Karpas-422 (cell line): Measurements from ENCODE around the gene JAZF1. TPM values are rescaled to one million over a fixed set of nuclear protein-coding genes. Genes with fewer than 3 reads are reported as not detected.

Experiments
- DNase-seq: peaks from one replicate; pipeline ENCODE4 v3.0.0-alpha.2; 2015
- H2AFZ ChIP-seq: fragments of 200-600 bp; sonication (generic); 2 replicates; pipeline ENCODE4 v1.6.1; 2014; ENCODE audit warnings: antibody characterized with exemption, low read length, mixed read lengths
- H3K27ac ChIP-seq: fragments of 200-600 bp; sonication (generic); 2 replicates; pipeline ENCODE4 v1.5.1; 2014; ENCODE audit warnings: mild to moderate bottlenecking, low read length, moderate library complexity
- H3K27me3 ChIP-seq: fragments of 200-600 bp; sonication (generic); 2 replicates; pipeline ENCODE4 v1.6.1; 2014; ENCODE audit warnings: low read length, mixed read lengths
- H3K36me3 ChIP-seq: fragments of 200-600 bp; sonication (generic); 2 replicates; pipeline ENCODE4 v1.6.1; 2014; ENCODE audit warnings: low read length, mixed read lengths; ENCODE audit not compliant: insufficient read depth
- H3K4me1 ChIP-seq: fragments of 200-600 bp; sonication (generic); 2 replicates; pipeline ENCODE4 v1.6.1; 2014; ENCODE audit warnings: mild to moderate bottlenecking, low read length, mixed read lengths
- H3K4me2 ChIP-seq: fragments of 200-600 bp; sonication (generic); 2 replicates; pipeline ENCODE4 v1.6.1; 2014; ENCODE audit warnings: low read length, low read depth, mild to moderate bottlenecking; ENCODE audit not compliant: poor library complexity, severe bottlenecking
- H3K4me3 ChIP-seq: fragments of 200-600 bp; sonication (generic); 2 replicates; pipeline ENCODE4 v1.5.1; 2014; ENCODE audit warnings: mild to moderate bottlenecking, antibody characterized with exemption, low read length, mixed read lengths
- H3K79me2 ChIP-seq: fragments of 200-600 bp; sonication (generic); 2 replicates; pipeline ENCODE4 v1.6.1; 2014; ENCODE audit warnings: mild to moderate bottlenecking, low read length, mixed read lengths
- H3K9ac ChIP-seq: fragments of 200-600 bp; sonication (generic); 2 replicates; pipeline ENCODE4 v1.6.0; 2014; ENCODE audit warnings: low read length
- H3K9me2 ChIP-seq: fragments of 200-600 bp; sonication (generic), shearing (Covaris generic); replicated peaks from 2 replicates; pipeline ENCODE4 v1.6.0; 2014; ENCODE audit warnings: mild to moderate bottlenecking, low read length, moderate library complexity; ENCODE audit not compliant: insufficient read depth
- H3K9me3 ChIP-seq: fragments of 300-700, 200-600 bp; sonication (generic); 2 replicates; pipeline ENCODE4 v1.6.1; 2014; ENCODE audit warnings: low read length, mixed read lengths
- H4K20me1 ChIP-seq: fragments of 200-600 bp; sonication (generic); 2 replicates; pipeline ENCODE4 v1.6.1; 2014; ENCODE audit warnings: mild to moderate bottlenecking, antibody characterized with exemption, low read length, low read depth; ENCODE audit not compliant: insufficient read depth
- total RNA-seq: library from RNA; depleted of rRNA; stranded (reverse); fragments of >200 nt; shearing (Covaris generic); gene quantifications from 2 replicates; pipeline ENCODE4 v1.2.3, GENCODE V29; 2014; ENCODE audit warnings: low replicate concordance

Gene JAZF1
- total RNA-seq, 1 experiment from 2014 or later = 4.2 TPM

DNA sequence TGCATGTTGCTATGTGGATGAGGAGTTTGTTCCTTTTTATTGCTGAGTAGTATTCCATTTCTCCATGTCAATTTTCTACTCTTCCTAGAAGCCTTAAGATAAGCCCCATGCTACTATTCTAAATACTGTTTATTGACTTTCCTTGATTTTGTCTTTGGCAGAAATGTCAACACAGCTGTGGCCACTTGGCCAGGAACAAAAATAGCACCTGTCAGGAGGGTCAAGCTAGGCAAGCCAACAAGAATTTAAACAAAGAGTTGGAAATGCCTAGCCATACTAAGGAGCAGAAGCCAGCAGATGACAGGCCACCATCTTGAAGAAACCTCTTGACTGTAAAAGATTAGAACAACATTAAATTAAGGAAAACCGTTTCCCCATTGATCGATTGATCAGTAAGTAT lies 34.7 kb downstream of the JAZF1 start:
- H3K4me1 ChIP-seq = no peaks in the 10 kb centered on the region
- H3K4me3 ChIP-seq = no peak overlapping the region
- H4K20me1 ChIP-seq = no peaks in the 10 kb centered on the region

DNA sequence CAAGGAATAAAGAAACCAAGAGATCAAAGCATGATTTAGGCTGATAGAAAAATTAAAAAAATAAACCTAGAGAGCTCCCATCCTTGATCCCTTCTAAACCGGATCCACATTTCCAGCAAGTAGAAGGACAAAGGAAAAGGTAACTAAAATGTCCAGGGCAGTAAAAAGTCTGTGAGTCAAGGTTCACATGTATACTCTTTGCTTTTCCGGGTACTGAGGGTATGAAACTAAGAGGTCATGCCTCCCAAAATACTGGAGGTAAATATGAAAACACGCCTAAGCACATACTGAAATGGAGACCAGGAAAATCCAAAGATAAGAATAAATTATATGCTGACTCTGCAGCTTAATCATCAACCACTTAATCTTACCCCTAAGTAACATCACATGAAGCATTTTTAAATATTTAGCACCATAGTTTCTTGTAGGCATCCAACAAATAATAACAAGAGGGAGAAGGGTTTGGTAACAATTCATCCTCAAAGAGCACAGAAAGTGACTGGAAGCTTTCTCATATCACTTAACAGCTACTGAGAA lies 35.4 kb downstream of the JAZF1 start:
- Histone ChIP-seq H3K4me2 (no peak overlapping the region), H3K79me2 (no peaks in the 10 kb centered on the region), H4K20me1 (no peaks in the 10 kb centered on the region), H3K9me2 (no peaks in the 10 kb centered on the region), H2AFZ (no peak overlapping the region), H3K4me3 (no peak overlapping the region), H3K27me3 (no peaks in the 10 kb centered on the region), H3K9ac (no peak overlapping the region), H3K36me3 (no peaks in the 10 kb centered on the region), H3K9me3 (no peaks in the 10 kb centered on the region), H3K27ac (no peak overlapping the region), H3K4me1 (no peaks in the 10 kb centered on the region)
- no peak for DNase-seq

More for the DNA sequence above, 34.7 kb downstream of the JAZF1 start:
- no peaks in the 10 kb centered on the region for H3K9me3 ChIP-seq
- H3K9me2 ChIP-seq = no peaks in the 10 kb centered on the region
- no peaks in the 10 kb centered on the region for H3K36me3 ChIP-seq
- no peaks in the 10 kb centered on the region for H3K79me2 ChIP-seq
- H3K27ac ChIP-seq = no peak overlapping the region
- no peak overlapping the region for H3K4me2 ChIP-seq
- DNase-seq = no peak
- no peaks in the 10 kb centered on the region for H3K27me3 ChIP-seq
- no peak overlapping the region for H3K9ac ChIP-seq
- no peak overlapping the region for H2AFZ ChIP-seq

DNA sequence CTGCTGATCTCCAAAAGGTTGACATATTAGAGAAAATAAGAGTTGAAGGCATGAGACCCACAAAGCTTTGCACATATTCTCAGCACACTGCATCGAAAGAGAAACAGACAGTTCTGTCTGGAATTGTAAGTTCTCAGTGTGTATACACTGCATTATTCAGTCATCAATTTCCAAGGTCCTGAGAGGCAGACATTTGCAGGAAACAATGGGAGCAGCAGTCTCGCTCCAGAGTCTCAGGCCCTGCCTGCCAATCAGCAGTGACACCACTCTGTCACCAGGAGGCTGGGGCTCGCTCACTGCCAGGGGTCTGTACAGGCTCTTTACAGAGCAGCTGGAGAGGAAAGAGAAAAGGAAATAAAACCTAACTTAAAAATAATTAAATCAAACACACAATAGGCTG lies 36.3 kb downstream of the JAZF1 start:
- no peak overlapping the region for H3K9ac ChIP-seq
- H3K9me2 ChIP-seq = no peaks in the 10 kb centered on the region
- no peak overlapping the region for H2AFZ ChIP-seq
- H3K4me2 ChIP-seq = no peak overlapping the region
- no peak overlapping the region for H3K4me3 ChIP-seq
- no peak overlapping the region for H3K27ac ChIP-seq
- H3K36me3 ChIP-seq = no peaks in the 10 kb centered on the region
- no peaks in the 10 kb centered on the region for H4K20me1 ChIP-seq
- no peaks in the 10 kb centered on the region for H3K9me3 ChIP-seq
- no peaks in the 10 kb centered on the region for H3K79me2 ChIP-seq
- no peaks in the 10 kb centered on the region for H3K4me1 ChIP-seq
- H3K27me3 ChIP-seq = no peaks in the 10 kb centered on the region
- DNase-seq = no peak

DNA sequence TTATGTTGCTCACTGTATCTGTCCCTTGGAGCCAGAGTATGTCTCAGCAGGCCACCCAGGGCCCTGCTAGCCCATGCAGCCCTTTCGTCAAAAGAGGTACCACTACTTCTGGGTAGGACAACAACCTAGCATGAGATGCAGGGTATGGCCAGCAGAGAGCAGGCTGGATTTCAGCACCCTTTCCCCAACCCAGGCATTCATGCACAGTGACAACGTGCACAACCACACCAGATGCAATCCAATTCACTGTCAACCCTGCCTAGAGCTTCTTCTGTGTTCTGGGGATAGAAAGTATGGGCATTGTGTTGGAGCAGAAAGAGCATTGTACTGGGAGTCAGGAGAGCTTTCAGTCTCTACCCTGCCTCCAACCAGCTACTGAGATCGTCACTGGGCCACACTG lies 37.9 kb downstream of the JAZF1 start:
- H3K27me3 ChIP-seq = no peaks in the 10 kb centered on the region
- H2AFZ ChIP-seq = no peak overlapping the region
- no peaks in the 10 kb centered on the region for H3K4me1 ChIP-seq
- DNase-seq = peak; percentile 64
- H3K9me3 ChIP-seq = no peaks in the 10 kb centered on the region
- H3K79me2 ChIP-seq = no peaks in the 10 kb centered on the region
- no peak overlapping the region for H3K27ac ChIP-seq
- no peak overlapping the region for H3K4me3 ChIP-seq
- no peaks in the 10 kb centered on the region for H3K36me3 ChIP-seq
- H3K9me2 ChIP-seq = no peaks in the 10 kb centered on the region
- no peak overlapping the region for H3K9ac ChIP-seq
- H3K4me2 ChIP-seq = no peak overlapping the region
- no peaks in the 10 kb centered on the region for H4K20me1 ChIP-seq

DNA sequence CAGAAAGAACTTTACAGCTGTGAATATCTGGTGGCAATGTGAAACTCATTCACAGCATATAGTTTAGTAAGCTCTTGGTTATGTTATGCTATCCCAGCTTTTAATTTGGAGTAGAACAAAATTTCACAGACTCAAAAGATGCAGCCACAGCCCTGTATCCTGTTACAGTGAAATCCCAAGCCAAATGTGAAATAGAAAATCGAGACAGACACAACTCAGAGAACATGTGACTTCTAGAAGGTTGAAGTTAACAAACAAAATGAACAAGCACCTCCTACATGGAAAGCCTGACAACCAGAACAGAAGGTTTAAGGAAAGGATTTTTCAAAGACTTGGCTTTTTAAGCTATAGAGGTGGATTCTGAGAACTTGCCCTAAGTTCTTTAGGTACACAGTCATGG lies 39.6 kb downstream of the JAZF1 start:
- Histone ChIP-seq H2AFZ (no peak overlapping the region), H3K9me3 (no peaks in the 10 kb centered on the region), H3K4me3 (no peak overlapping the region), H3K9ac (no peak overlapping the region), H3K4me1 (no peaks in the 10 kb centered on the region), H3K9me2 (no peaks in the 10 kb centered on the region), H3K36me3 (no peaks in the 10 kb centered on the region), H3K4me2 (no peak overlapping the region), H3K27ac (no peak overlapping the region), H3K79me2 (no peaks in the 10 kb centered on the region), H4K20me1 (no peaks in the 10 kb centered on the region), H3K27me3 (no peaks in the 10 kb centered on the region)
- DNase-seq = no peak

DNA sequence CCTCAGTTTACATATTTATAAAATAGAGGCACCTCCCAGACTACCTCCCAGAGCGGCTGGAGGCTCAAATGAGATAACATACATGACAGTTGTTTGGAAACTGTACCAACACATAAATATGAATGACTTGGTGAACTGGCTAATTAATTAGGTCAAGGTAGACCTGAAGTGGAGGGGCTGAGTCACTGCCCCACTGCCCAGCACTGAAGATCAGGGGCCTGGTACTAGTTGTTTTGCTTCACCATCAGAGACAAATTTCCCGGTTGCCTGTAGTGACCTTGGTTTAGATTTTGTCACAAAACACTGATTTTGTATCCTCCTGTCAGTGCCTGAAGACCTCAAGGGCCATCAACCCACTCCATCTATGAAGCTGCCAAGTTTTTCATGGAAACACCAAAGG lies 41.8 kb downstream of the JAZF1 start:
- Histone ChIP-seq H3K9ac (no peak overlapping the region), H3K27me3 (no peaks in the 10 kb centered on the region), H3K4me1 (no peaks in the 10 kb centered on the region), H3K79me2 (no peaks in the 10 kb centered on the region), H3K36me3 (no peaks in the 10 kb centered on the region), H3K4me2 (no peak overlapping the region), H3K4me3 (no peak overlapping the region), H2AFZ (no peak overlapping the region), H3K9me3 (no peaks in the 10 kb centered on the region), H4K20me1 (no peaks in the 10 kb centered on the region), H3K9me2 (no peaks in the 10 kb centered on the region), H3K27ac (no peak overlapping the region)
- DNase-seq = no peak

DNA sequence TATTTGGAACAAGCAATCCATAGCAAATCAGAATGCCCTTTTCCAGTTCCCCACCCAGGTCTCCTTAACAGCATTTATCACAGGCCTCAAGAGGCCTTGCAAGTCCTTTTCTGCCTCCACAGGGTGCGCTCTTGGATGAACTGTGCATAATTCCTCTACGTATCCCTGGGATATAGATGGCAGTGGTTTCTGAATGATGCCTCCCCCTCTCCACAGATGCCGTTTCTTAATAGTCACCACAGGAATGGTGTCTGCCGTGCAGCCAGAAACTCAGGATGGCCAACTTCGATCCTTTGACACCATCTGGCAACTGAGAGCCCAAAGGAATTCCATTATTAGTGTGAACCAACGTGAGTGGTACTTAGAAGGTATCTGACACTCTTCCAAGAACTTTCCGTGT lies 43.1 kb downstream of the JAZF1 start:
- no peaks in the 10 kb centered on the region for H3K79me2 ChIP-seq
- no peak for DNase-seq
- no peak overlapping the region for H2AFZ ChIP-seq
- no peaks in the 10 kb centered on the region for H3K36me3 ChIP-seq
- H3K9ac ChIP-seq = no peak overlapping the region
- H3K9me3 ChIP-seq = no peaks in the 10 kb centered on the region
- no peak overlapping the region for H3K4me2 ChIP-seq
- no peaks in the 10 kb centered on the region for H4K20me1 ChIP-seq
- no peak overlapping the region for H3K27ac ChIP-seq
- H3K9me2 ChIP-seq = no peaks in the 10 kb centered on the region
- H3K4me1 ChIP-seq = no peaks in the 10 kb centered on the region
- no peaks in the 10 kb centered on the region for H3K27me3 ChIP-seq
- no peak overlapping the region for H3K4me3 ChIP-seq

DNA sequence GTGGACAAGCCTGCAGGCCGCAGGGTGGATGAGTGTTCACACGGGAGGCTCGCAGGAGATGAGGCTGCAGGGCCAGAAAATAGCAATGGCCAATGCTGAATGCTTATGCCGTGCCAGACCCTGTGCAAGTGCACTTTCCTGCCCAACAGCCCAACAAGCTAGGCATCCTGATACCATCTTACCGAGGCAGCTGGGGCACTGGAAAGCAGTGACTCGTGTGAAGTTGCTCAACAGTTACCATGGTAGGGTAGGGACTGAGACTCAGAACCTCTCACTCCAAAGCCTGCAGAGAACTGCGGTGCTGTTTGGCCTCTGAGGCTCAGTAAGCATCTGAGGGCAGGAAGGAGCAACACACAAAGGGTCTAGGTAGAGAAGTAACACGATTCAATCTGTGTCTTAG lies 43.7 kb downstream of the JAZF1 start:
- DNase-seq = no peak
- H3K27ac ChIP-seq = no peak overlapping the region
- no peak overlapping the region for H3K9ac ChIP-seq
- no peaks in the 10 kb centered on the region for H3K36me3 ChIP-seq
- H3K9me2 ChIP-seq = no peaks in the 10 kb centered on the region
- H2AFZ ChIP-seq = no peak overlapping the region
- no peaks in the 10 kb centered on the region for H3K27me3 ChIP-seq
- no peak overlapping the region for H3K4me2 ChIP-seq
- H3K79me2 ChIP-seq = no peaks in the 10 kb centered on the region
- no peak overlapping the region for H3K4me3 ChIP-seq
- H3K4me1 ChIP-seq = no peaks in the 10 kb centered on the region
- no peaks in the 10 kb centered on the region for H4K20me1 ChIP-seq
- no peaks in the 10 kb centered on the region for H3K9me3 ChIP-seq

DNA sequence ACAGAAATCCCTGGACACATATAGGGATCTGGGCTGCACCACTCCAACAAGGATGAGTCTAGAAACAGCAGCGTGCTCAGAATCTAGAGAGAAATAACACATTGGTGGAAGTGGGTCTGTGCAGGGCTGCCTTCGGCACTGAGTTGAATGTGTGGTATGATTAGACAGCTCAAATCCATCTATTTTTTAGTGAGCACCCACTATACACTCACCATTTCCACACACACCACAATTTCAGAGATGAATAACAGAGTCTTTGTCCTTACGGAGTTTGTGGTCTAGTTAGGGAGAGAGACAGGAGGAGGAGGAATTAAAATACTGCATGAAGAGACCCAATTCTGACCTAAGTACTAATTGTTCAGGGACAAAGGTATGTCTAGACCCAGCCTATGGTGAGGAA lies 44.2 kb downstream of the JAZF1 start:
- no peaks in the 10 kb centered on the region for H3K9me3 ChIP-seq
- no peak overlapping the region for H3K27ac ChIP-seq
- no peaks in the 10 kb centered on the region for H3K27me3 ChIP-seq
- no peak overlapping the region for H3K4me2 ChIP-seq
- no peak overlapping the region for H2AFZ ChIP-seq
- no peak overlapping the region for H3K9ac ChIP-seq
- no peak for DNase-seq
- H3K4me1 ChIP-seq = no peaks in the 10 kb centered on the region
- no peaks in the 10 kb centered on the region for H4K20me1 ChIP-seq
- H3K79me2 ChIP-seq = no peaks in the 10 kb centered on the region
- no peak overlapping the region for H3K4me3 ChIP-seq
- no peaks in the 10 kb centered on the region for H3K9me2 ChIP-seq
- H3K36me3 ChIP-seq = no peaks in the 10 kb centered on the region
